Upper lobe of left lung (tissue), 6 donors: Measurements from ENCODE around the gene ABCC8. TPM values are rescaled to one million over a fixed set of nuclear protein-coding genes. Genes with fewer than 3 reads are reported as not detected.
A peak's percentile ranks its signal among the peaks of the same experiment; 100 is the strongest.

ENCODE experiments used
- ATAC-seq, 2 donors: fragments of 200-7000 bp; cut with Tn5 transposase; one replicate each; pipeline ENCODE4 v1.9.1; 2022; ENCODE audit warnings: mild to moderate bottlenecking in 2 of 2, moderate library complexity in 2 of 2; ENCODE audit not compliant: low FRiP score in 2 of 2
- DNase-seq, 2 donors: peaks; one replicate each; pipeline ENCODE4 v3.0.0-alpha.2; 2019 to 2020
- H3K27ac ChIP-seq, 4 donors: fragments of 200-600 bp; sonication (generic); one replicate each; pipeline ENCODE4 v1.5.1; 2016 to 2019
- H3K27me3 ChIP-seq, 4 donors: fragments of 200-600 bp; sonication (generic); one replicate each; pipeline ENCODE4 v1.5.1; 2017 to 2019
- H3K36me3 ChIP-seq, 4 donors: fragments of 200-600 bp; sonication (generic); one replicate each; pipeline ENCODE4 v1.5.1; 2016 to 2019
- H3K4me1 ChIP-seq, 4 donors: fragments of 200-600 bp; sonication (generic); one replicate each; pipeline ENCODE4 v1.5.1; 2018 to 2019
- H3K4me3 ChIP-seq, 4 donors: fragments of 200-600 bp; sonication (generic); one replicate each; pipeline ENCODE4 v1.5.1; 2017 to 2019; ENCODE audit warnings: mild to moderate bottlenecking in 2 of 4, moderate library complexity in 1 of 4
- H3K9me3 ChIP-seq, 4 donors: fragments of 200-600 bp; sonication (generic); one replicate each; pipeline ENCODE4 v1.5.1; 2018 to 2019
- CTCF ChIP-seq, 6 experiments: fragments of 450-650 bp in 4 of 6; fragments of 200-600 bp in 2 of 6; sonication (generic) in 2 of 6; IDR thresholded peaks; one replicate each; pipeline ENCODE4 v1.5.1; 2016 to 2019; ENCODE audit warnings: antibody characterized with exemption in 6 of 6
- EP300 ChIP-seq, 4 donors: sonication (generic); formaldehyde crosslinking; IDR thresholded peaks; one replicate each; pipeline ENCODE4 v1.5.1; 2017; ENCODE audit warnings: antibody characterized with exemption in 4 of 4, control low read depth in 2 of 4
- POLR2A ChIP-seq, 4 donors: fragments of 450-650 bp; IDR thresholded peaks; one replicate each; pipeline ENCODE4 v1.5.1; 2016 to 2017; ENCODE audit warnings: antibody characterized with exemption in 4 of 4, mild to moderate bottlenecking in 2 of 4
- POLR2AphosphoS5 ChIP-seq, 2 donors: sonication (generic); formaldehyde crosslinking; IDR thresholded peaks; one replicate each; pipeline ENCODE4 v1.5.1; 2017; ENCODE audit warnings: antibody characterized with exemption in 2 of 2
- WGBS, 2 donors: methylation state at CpG; one replicate each; pipeline ENCODE4 v1.1.5; 2017 to 2018; 5-methylcytosine and 5-hydroxymethylcytosine counted together
- total RNA-seq, 6 donors: library from RNA; depleted of rRNA in 4 of 6; stranded (reverse); fragments of >200 nt in 4 of 6; gene quantifications; one replicate each; pipeline versions ENCODE4 v1.1.0 to v1.2.1, GENCODE V29; 2016 to 2021
- donor health status: DM: no; HTN: no; CAD: no; lungs with moderate emphysema.
- donor health status: DM: no; HTN: yes; CAD: no; lungs with severe emphysema.

The ABCC8 gene
- total RNA-seq, 6 donors from 2014 or later: 1.7 to 62.7 (median 12.5) TPM

GRCh38 chr11:17437366-17437765 lies 39.3 kb downstream of the ABCC8 start:
- H3K9me3 ChIP-seq: no peaks in the 10 kb centered on the region
- H3K4me3 ChIP-seq: no peak overlapping the region
- ATAC-seq: no peak
- H3K27me3 ChIP-seq: no peaks in the 10 kb centered on the region
- TF ChIP-seq POLR2AphosphoS5 (IDR thresholded peaks at IDR 0.05) (no peak), CTCF (IDR thresholded peaks at IDR 0.05) (no peak)
- no peak for DNase-seq
- H3K4me1 ChIP-seq: peaks cover 0 to 8% (median 5%) of the 10 kb centered on the region in 4 donors
- peaks cover 0 to 10% (median 0%) of the 10 kb centered on the region in 4 donors for H3K36me3 ChIP-seq
- WGBS, 2 donors: 82 to 83% methylated on average over 3 of the region's 3 CpGs
- H3K27ac ChIP-seq: no peak overlapping the region

GRCh38 chr11:17434108-17434507 lies 42.5 kb downstream of the ABCC8 start:
- WGBS, 2 donors: 82 to 86% methylated on average over 3 to 4 of the region's 4 CpGs
- no peak for DNase-seq
- TF ChIP-seq POLR2AphosphoS5 (IDR thresholded peaks at IDR 0.05): no peak
- no peak for TF ChIP-seq CTCF (IDR thresholded peaks at IDR 0.05)
- no peak for TF ChIP-seq EP300 (IDR thresholded peaks at IDR 0.05)
- TF ChIP-seq POLR2A (IDR thresholded peaks at IDR 0.05): no peak

GRCh38 chr11:17432002-17432401 lies 44.6 kb downstream of the ABCC8 start:
- DNase-seq: peak in 1 of 2 donors; percentile 41
- Histone ChIP-seq H3K4me1 (peaks cover 0 to 6% (median 0%) of the 10 kb centered on the region in 4 donors), H3K9me3 (no peaks in the 10 kb centered on the region), H3K27ac (no peak overlapping the region), H3K27me3 (no peaks in the 10 kb centered on the region), H3K4me3 (no peak overlapping the region), H3K36me3 (no peaks in the 10 kb centered on the region)
- 75 to 81% methylated on average over 6 to 7 of the region's 7 CpGs for WGBS, 2 donors
- no peak for ATAC-seq
- TF ChIP-seq CTCF (IDR thresholded peaks at IDR 0.05) (no peak), POLR2A (IDR thresholded peaks at IDR 0.05) (no peak), EP300 (IDR thresholded peaks at IDR 0.05) (no peak), POLR2AphosphoS5 (IDR thresholded peaks at IDR 0.05) (no peak)

More at GRCh38 chr11:17434108-17434507, 42.5 kb downstream of the ABCC8 start:
- Histone ChIP-seq H3K4me1 (peaks cover 0 to 7% (median 1%) of the 10 kb centered on the region in 4 donors), H3K9me3 (no peaks in the 10 kb centered on the region), H3K27ac (no peak overlapping the region), H3K4me3 (no peak overlapping the region), H3K36me3 (no peaks in the 10 kb centered on the region), H3K27me3 (no peaks in the 10 kb centered on the region)
- no peak for ATAC-seq

GRCh38 chr11:17431139-17431538 lies 45.5 kb downstream of the ABCC8 start:
- peak in 1 of 2 donors; percentile 71 for ATAC-seq

More at GRCh38 chr11:17431139-17431538, 45.5 kb downstream of the ABCC8 start:
- Histone ChIP-seq H3K27me3 (no peaks in the 10 kb centered on the region), H3K36me3 (no peaks in the 10 kb centered on the region), H3K4me1 (peaks cover 0 to 6% (median 0%) of the 10 kb centered on the region in 4 donors), H3K4me3 (no peak overlapping the region), H3K27ac (no peak overlapping the region), H3K9me3 (no peaks in the 10 kb centered on the region)
- WGBS, 2 donors: 26 to 29% methylated on average over 6 to 8 of the region's 8 CpGs
- no peak for DNase-seq
- TF ChIP-seq POLR2A (IDR thresholded peaks at IDR 0.05): no peak
- no peak for TF ChIP-seq POLR2AphosphoS5 (IDR thresholded peaks at IDR 0.05)
- no peak for TF ChIP-seq CTCF (IDR thresholded peaks at IDR 0.05)
